ENCODE results near the gene PEAK1. TPM values are rescaled to one million over a fixed set of nuclear protein-coding genes. Genes with fewer than 3 reads are reported as not detected.

PEAK1 gene
- total RNA-seq, 6 donors from 2014 or later = 82.8 to 142 (median 90.1) TPM

DNA sequence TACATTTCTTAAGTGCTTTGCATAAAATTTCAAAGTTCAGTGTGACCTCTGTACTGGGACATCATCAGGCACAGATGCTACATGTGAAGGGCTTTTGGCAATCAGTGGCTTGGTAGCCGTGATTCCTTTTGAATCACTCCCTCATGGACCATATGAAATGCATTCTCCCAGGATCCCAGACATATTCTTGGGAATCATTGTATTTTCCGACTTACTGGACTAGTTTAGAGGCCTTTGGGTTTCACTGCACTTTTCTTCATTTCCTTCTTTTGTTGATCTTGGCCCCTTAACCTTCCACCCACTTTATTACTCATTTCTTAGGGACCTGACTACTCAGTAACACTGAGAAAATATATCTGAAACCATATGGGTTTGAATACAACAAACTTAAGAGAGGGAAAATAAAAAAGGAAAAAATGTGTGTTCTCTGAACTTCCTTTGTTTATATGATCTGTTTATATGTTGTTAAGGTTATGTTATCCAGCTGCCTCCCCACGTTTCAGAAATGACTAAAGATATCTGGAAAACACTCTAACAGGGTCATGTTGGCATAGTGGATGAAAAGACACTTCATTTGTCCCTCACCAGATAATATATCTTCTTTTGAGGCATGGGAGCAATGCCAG is 35.9 kb upstream of the PEAK1 start:
- H3K4me1 ChIP-seq = peaks cover 21 to 31% (median 27%) of the 10 kb centered on the region in 4 donors
- WGBS, 2 donors = 45 to 46% methylated on average over 3 of the region's 3 CpGs
- DNase-seq = no peak
- TF ChIP-seq POLR2A (IDR thresholded peaks at IDR 0.05) = no peak
- peak in 1 of 2 donors; percentile 47 for TF ChIP-seq POLR2AphosphoS5 (IDR thresholded peaks at IDR 0.05)
- TF ChIP-seq, protein P1, sequence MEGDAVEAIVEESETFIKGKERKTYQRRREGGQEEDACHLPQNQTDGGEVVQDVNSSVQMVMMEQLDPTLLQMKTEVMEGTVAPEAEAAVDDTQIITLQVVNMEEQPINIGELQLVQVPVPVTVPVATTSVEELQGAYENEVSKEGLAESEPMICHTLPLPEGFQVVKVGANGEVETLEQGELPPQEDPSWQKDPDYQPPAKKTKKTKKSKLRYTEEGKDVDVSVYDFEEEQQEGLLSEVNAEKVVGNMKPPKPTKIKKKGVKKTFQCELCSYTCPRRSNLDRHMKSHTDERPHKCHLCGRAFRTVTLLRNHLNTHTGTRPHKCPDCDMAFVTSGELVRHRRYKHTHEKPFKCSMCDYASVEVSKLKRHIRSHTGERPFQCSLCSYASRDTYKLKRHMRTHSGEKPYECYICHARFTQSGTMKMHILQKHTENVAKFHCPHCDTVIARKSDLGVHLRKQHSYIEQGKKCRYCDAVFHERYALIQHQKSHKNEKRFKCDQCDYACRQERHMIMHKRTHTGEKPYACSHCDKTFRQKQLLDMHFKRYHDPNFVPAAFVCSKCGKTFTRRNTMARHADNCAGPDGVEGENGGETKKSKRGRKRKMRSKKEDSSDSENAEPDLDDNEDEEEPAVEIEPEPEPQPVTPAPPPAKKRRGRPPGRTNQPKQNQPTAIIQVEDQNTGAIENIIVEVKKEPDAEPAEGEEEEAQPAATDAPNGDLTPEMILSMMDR (IDR thresholded peaks at IDR 0.05) = no peak
- TF ChIP-seq EP300 (IDR thresholded peaks at IDR 0.05) = peak in 2 of 4 donors; percentile 41 to 62
- H3K27me3 ChIP-seq = no peaks in the 10 kb centered on the region
- ATAC-seq (ENCODE audit: low FRiP score in 2 of 2) = peak; percentile 66 to 79
- peaks cover 0 to 7% (median 3%) of the 10 kb centered on the region in 4 donors for H3K36me3 ChIP-seq
- no peaks in the 10 kb centered on the region for H3K9me3 ChIP-seq
- peak overlapping the region in 3 of 4 donors; percentile 36 to 67 (median 41) for H3K27ac ChIP-seq
- H3K4me3 ChIP-seq = no peak overlapping the region

GRCh38 chr15:77454951-77455350 is 35.0 kb upstream of the PEAK1 start:
- ATAC-seq (ENCODE audit: low FRiP score in 2 of 2) = no peak
- peak overlapping the region in 2 of 4 donors; percentile 41 to 67 for H3K27ac ChIP-seq

DNA sequence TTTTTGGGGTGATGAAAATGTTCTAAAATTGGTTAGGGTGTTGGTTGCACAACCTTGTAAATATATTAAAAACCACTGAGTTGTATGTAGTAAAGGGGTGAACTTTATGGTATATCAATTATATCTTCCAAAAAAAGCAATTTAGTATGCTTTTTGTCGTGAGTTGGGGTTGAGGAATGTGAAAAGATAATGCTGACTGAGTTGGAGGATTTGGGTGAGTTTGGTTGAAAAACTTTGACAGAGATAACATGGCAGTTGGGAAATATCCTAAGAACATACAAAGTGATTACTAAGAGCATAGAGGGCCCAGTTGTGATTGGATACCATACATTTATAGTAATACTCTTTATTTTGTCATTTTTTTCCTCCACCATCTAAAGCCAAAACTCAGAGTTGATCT is 34.4 kb upstream of the PEAK1 start:
- TF ChIP-seq POLR2AphosphoS5 (IDR thresholded peaks at IDR 0.05) (no peak), EP300 (IDR thresholded peaks at IDR 0.05) (no peak), POLR2A (IDR thresholded peaks at IDR 0.05) (no peak)
- TF ChIP-seq, protein P1 (IDR thresholded peaks at IDR 0.05) = no peak
- no peaks in the 10 kb centered on the region for H3K9me3 ChIP-seq
- peaks cover 0 to 13% (median 3%) of the 10 kb centered on the region in 4 donors for H3K36me3 ChIP-seq
- peaks cover 21 to 31% (median 27%) of the 10 kb centered on the region in 4 donors for H3K4me1 ChIP-seq
- H3K27me3 ChIP-seq = no peaks in the 10 kb centered on the region
- H3K27ac ChIP-seq = peak overlapping the region in 2 of 4 donors; percentile 41 to 67
- DNase-seq (no peak), ATAC-seq (ENCODE audit: low FRiP score in 2 of 2) (no peak)
- WGBS, 2 donors = 83 to 93% methylated on average over 1 of the region's 1 CpG
- no peak overlapping the region for H3K4me3 ChIP-seq

More at GRCh38 chr15:77454951-77455350, 35.0 kb upstream of the PEAK1 start:
- Histone ChIP-seq H3K27me3 (no peaks in the 10 kb centered on the region), H3K4me1 (peaks cover 21 to 31% (median 27%) of the 10 kb centered on the region in 4 donors), H3K4me3 (no peak overlapping the region), H3K9me3 (no peaks in the 10 kb centered on the region), H3K36me3 (peaks cover 0 to 7% (median 3%) of the 10 kb centered on the region in 4 donors)
- TF ChIP-seq EP300 (IDR thresholded peaks at IDR 0.05) = no peak
- no peak for TF ChIP-seq POLR2A (IDR thresholded peaks at IDR 0.05)
- no peak for TF ChIP-seq POLR2AphosphoS5 (IDR thresholded peaks at IDR 0.05)
- DNase-seq = no peak

- H3K4me3 ChIP-seq = no peak overlapping the region
- DNase-seq = no peak
- 72 to 76% methylated on average over 4 of the region's 4 CpGs for WGBS, 2 donors
- H3K4me1 ChIP-seq = peaks cover 0 to 12% (median 2%) of the 10 kb centered on the region in 4 donors
- no peak overlapping the region for H3K27ac ChIP-seq
- no peak for ATAC-seq (ENCODE audit: low FRiP score in 2 of 2)
- no peaks in the 10 kb centered on the region for H3K9me3 ChIP-seq
- TF ChIP-seq POLR2A (IDR thresholded peaks at IDR 0.05) (no peak), EP300 (IDR thresholded peaks at IDR 0.05) (no peak)
- TF ChIP-seq, protein P1 (IDR thresholded peaks at IDR 0.05) = no peak
- H3K27me3 ChIP-seq = no peaks in the 10 kb centered on the region
- peaks cover 0 to 6% (median 0%) of the 10 kb centered on the region in 4 donors for H3K36me3 ChIP-seq
Measured at GRCh38 chr15:77446840-77447390, 27.0 kb upstream of the PEAK1 start.

- H3K9me3 ChIP-seq = no peaks in the 10 kb centered on the region
- no peak overlapping the region for H3K4me3 ChIP-seq
- no peak for ATAC-seq (ENCODE audit: low FRiP score in 2 of 2)
- no peak for DNase-seq
- TF ChIP-seq EP300 (IDR thresholded peaks at IDR 0.05) (no peak), POLR2A (IDR thresholded peaks at IDR 0.05) (no peak), POLR2AphosphoS5 (IDR thresholded peaks at IDR 0.05) (no peak)
- TF ChIP-seq, protein P1 (IDR thresholded peaks at IDR 0.05) = no peak
- H3K36me3 ChIP-seq = no peaks in the 10 kb centered on the region
- no peak overlapping the region for H3K27ac ChIP-seq
- H3K27me3 ChIP-seq = no peaks in the 10 kb centered on the region
- peaks cover 0 to 28% (median 13%) of the 10 kb centered on the region in 4 donors for H3K4me1 ChIP-seq
- 63 to 68% methylated on average over 3 of the region's 3 CpGs for WGBS, 2 donors
Measured at GRCh38 chr15:77440378-77440999, 20.6 kb upstream of the PEAK1 start.
